Kidney (tissue), 14 donors: ENCODE measurements around the gene CMTM6. TPM values are rescaled to one million over a fixed set of nuclear protein-coding genes. Genes with fewer than 3 reads are reported as not detected.

Experiments used
- DNase-seq, 5 donors: peaks; one replicate each; pipeline ENCODE4 v3.0.0-alpha.2; 2013 to 2020
- FAIRE-seq: peaks from 2 replicates; lab custom pipeline; 2012; peaks lifted over from hg19 to GRCh38; lab: Jason Lieb, UNC
- H3K27ac ChIP-seq, 2 donors: one replicate each; pipeline ENCODE4 v1.7.0; 2013; ENCODE audit warnings: low read depth in 2 of 2, low read length in 2 of 2, inconsistent platforms in 1 of 2
- H3K27me3 ChIP-seq: one replicate; pipeline ENCODE4 v1.7.1; 2013; ENCODE audit warnings: low read length, inconsistent platforms; ENCODE audit not compliant: control insufficient read depth, insufficient read depth
- H3K36me3 ChIP-seq, 3 donors: one replicate each; pipeline versions ENCODE4 v1.7.0 to v1.7.1; 2013; ENCODE audit warnings: low read length in 3 of 3, control low read depth in 1 of 3, inconsistent platforms in 1 of 3; ENCODE audit not compliant: insufficient read depth in 3 of 3, control insufficient read depth in 2 of 3
- H3K4me1 ChIP-seq, 3 donors: one replicate each; pipeline versions ENCODE4 v1.7.0 to v1.7.1; 2013; ENCODE audit warnings: low read length in 3 of 3, inconsistent platforms in 1 of 3, low read depth in 1 of 3; ENCODE audit not compliant: control insufficient read depth in 2 of 3, insufficient read depth in 2 of 3
- H3K4me3 ChIP-seq, 3 donors: one replicate each; pipeline versions ENCODE4 v1.7.0 to v1.8.1; 2013; ENCODE audit warnings: low read length in 3 of 3, control low read depth in 1 of 3, inconsistent platforms in 1 of 3
- H3K9ac ChIP-seq, 3 donors: one replicate each; pipeline versions ENCODE4 v1.7.0 to v1.7.1; 2013; ENCODE audit warnings: low read length in 3 of 3, control low read depth in 1 of 3, inconsistent platforms in 1 of 3
- H3K9me3 ChIP-seq, 3 donors: one replicate each; pipeline versions ENCODE4 v1.7.0 to v1.7.1; 2013; ENCODE audit warnings: low read length in 3 of 3, control low read depth in 1 of 3, inconsistent platforms in 1 of 3; ENCODE audit not compliant: control insufficient read depth in 2 of 3, insufficient read depth in 1 of 3
- intact Hi-C: fragments of 100-400 bp; cut with DNase I; formaldehyde crosslinking; loops from one replicate; pipeline ENCODE4 v1.11.1; 2022
- polyA plus RNA-seq: library from polyadenylated mRNA; stranded (reverse); fragments of 350-450 nt; fragmentation: Illumina TruSeq; extraction: RNeasy Lipid Tissue Mini Kit (QIAGEN cat#74804); gene quantifications from one replicate; pipeline ENCODE4 v1.2.3, GENCODE V29; 2014; ENCODE audit warnings: low read depth, low replicate concordance; ENCODE audit not compliant: insufficient read depth
- total RNA-seq: library from RNA; stranded (reverse); fragmentation: NEBNext Ultra II Directional; extraction: Animal tissue kit (Norgen Biotek cat#: 25700); gene quantifications from one replicate; pipeline ENCODE4 v1.2.1, GENCODE V29; 2021
- TF ChIP-seq, protein P1 (sequence below): IDR thresholded peaks from 3 replicates; pipeline ENCODE4 v1.5.1; 2012; ENCODE audit warnings: mild to moderate bottlenecking, moderate library complexity, borderline replicate concordance; ENCODE audit not compliant: insufficient read depth; ENCODE audit errors: extremely low read depth
- donor health status: control.
- donor health status: control.
- donor health status: control.
- donor health status: control.
- donor health status: control.
- donor health status: DM: yes; HTN: yes; CAD: no.
- donor health status: Normal renal cell carcinoma (clear cell type).

The CMTM6 gene
- total and polyA plus RNA-seq, 2 donors from 2014 or later: 22.2 to 63.3 TPM

DNA sequence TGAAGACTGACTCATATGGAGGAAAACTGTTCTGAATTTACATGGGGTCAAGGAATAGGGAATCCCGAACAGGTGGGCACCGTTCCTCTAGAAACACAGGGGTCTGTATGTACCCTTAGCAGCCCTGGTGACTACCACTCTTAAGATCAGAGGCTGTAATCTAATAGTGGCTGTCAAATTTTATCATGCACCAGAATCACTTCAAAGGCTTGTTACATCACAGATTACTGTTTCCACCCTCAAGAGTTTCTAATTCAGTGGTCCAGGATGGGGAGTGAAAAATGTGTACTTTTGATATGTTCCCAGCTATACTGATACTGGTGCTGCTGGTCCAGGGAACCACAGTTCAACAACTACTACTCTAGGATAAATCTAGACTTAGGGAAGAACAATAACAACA lies 40.2 kb upstream of the CMTM6 start:
- TF ChIP-seq, protein P1, sequence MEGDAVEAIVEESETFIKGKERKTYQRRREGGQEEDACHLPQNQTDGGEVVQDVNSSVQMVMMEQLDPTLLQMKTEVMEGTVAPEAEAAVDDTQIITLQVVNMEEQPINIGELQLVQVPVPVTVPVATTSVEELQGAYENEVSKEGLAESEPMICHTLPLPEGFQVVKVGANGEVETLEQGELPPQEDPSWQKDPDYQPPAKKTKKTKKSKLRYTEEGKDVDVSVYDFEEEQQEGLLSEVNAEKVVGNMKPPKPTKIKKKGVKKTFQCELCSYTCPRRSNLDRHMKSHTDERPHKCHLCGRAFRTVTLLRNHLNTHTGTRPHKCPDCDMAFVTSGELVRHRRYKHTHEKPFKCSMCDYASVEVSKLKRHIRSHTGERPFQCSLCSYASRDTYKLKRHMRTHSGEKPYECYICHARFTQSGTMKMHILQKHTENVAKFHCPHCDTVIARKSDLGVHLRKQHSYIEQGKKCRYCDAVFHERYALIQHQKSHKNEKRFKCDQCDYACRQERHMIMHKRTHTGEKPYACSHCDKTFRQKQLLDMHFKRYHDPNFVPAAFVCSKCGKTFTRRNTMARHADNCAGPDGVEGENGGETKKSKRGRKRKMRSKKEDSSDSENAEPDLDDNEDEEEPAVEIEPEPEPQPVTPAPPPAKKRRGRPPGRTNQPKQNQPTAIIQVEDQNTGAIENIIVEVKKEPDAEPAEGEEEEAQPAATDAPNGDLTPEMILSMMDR: no peak
- H3K36me3 ChIP-seq: no peaks in the 10 kb centered on the region
- H3K27ac ChIP-seq: no peak overlapping the region
- no peak for FAIRE-seq
- intact Hi-C loops: no loop called here
- no peak overlapping the region for H3K9ac ChIP-seq
- H3K27me3 ChIP-seq: no peaks in the 10 kb centered on the region
- no peak for DNase-seq
- no peak overlapping the region for H3K4me3 ChIP-seq
- no peaks in the 10 kb centered on the region for H3K4me1 ChIP-seq
- no peaks in the 10 kb centered on the region for H3K9me3 ChIP-seq

GRCh38 chr3:32540899-32541298 lies 38.2 kb upstream of the CMTM6 start:
- H3K9me3 ChIP-seq: no peaks in the 10 kb centered on the region
- no peaks in the 10 kb centered on the region for H3K36me3 ChIP-seq
- H3K9ac ChIP-seq: no peak overlapping the region
- TF ChIP-seq, protein P1: no peak
- FAIRE-seq (no peak), DNase-seq (no peak)
- intact Hi-C loops: no loop called here
- H3K27me3 ChIP-seq: no peaks in the 10 kb centered on the region
- H3K27ac ChIP-seq: no peak overlapping the region
- H3K4me3 ChIP-seq: no peak overlapping the region
- no peaks in the 10 kb centered on the region for H3K4me1 ChIP-seq

GRCh38 chr3:32532434-32532833 lies 29.8 kb upstream of the CMTM6 start:
- FAIRE-seq: no peak
- intact Hi-C loops: no loop called here
- Histone ChIP-seq H3K9ac (no peak overlapping the region), H3K27ac (no peak overlapping the region), H3K4me1 (no peaks in the 10 kb centered on the region), H3K4me3 (no peak overlapping the region), H3K36me3 (peaks cover 0 to 22% (median 8%) of the 10 kb centered on the region in 3 donors), H3K9me3 (no peaks in the 10 kb centered on the region), H3K27me3 (no peaks in the 10 kb centered on the region)
- TF ChIP-seq, protein P1: no peak
- DNase-seq: no peak
